Measurements from ENCODE around the gene PPP2R5E.

The PPP2R5E gene

DNA sequence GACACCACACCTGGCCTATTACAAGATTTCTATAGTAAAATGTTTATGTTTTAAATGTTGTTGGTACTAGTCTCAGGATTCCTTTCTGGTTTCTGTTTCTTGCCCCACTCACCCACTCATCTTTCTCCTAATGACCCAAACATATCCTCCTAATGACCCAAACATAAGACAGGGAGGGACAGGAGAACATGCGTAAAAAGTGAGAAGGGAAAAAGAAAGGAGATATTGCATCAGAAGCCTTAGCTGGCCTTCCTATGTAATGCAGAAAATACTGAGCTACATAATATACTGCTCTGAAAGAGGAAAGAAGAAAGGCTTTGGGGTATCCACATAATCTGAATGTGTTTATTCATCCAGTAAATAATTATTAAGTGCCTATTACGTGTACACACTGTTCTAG, 119.8 kb downstream of the PPP2R5E start:
- Histone ChIP-seq H3K27me3 (ENCODE audit: control insufficient read depth, insufficient read depth, low read length, poor library complexity, severe bottlenecking) (no peaks in the 10 kb centered on the region), H3K27ac (ENCODE audit: insufficient read depth, low read depth, low read length, poor library complexity, severe bottlenecking) (no peak overlapping the region), H3K9me3 (ENCODE audit: control insufficient read depth, low read length) (no peaks in the 10 kb centered on the region), H3K4me3 (ENCODE audit: insufficient read depth, low read depth, low read length) (no peak overlapping the region), H3K36me3 (ENCODE audit: control insufficient read depth, insufficient read depth, low read length) (peaks cover 5% of the 10 kb centered on the region), H3K4me1 (ENCODE audit: control insufficient read depth, insufficient read depth, low read length) (no peaks in the 10 kb centered on the region)
- 100% methylated on average over 2 of the region's 2 CpGs for WGBS, 2 experiments

DNA sequence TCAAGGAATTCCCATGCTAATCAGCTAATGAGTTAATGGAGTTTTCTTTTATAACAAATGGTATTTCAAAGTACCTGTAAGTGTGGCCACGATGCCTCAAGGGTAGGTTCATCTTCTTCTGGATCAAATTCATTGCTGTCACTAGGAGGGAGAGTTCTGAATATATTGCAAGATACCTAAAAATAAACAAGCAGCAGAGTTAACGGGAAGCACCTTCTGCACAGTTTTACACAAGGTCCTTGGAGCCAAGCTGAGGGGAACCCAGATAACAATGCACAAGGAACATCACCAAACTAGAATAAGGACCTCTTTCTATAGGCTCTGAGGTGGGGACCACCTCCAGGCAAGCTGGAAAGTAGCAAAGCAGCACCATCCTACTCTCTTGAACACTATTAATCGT, 121.3 kb downstream of the PPP2R5E start:
- Histone ChIP-seq H3K4me3 (ENCODE audit: insufficient read depth, low read depth, low read length) (no peak overlapping the region), H3K36me3 (ENCODE audit: control insufficient read depth, insufficient read depth, low read length) (peaks cover 5% of the 10 kb centered on the region), H3K9me3 (ENCODE audit: control insufficient read depth, low read length) (no peaks in the 10 kb centered on the region), H3K4me1 (ENCODE audit: control insufficient read depth, insufficient read depth, low read length) (no peaks in the 10 kb centered on the region), H3K27me3 (ENCODE audit: control insufficient read depth, insufficient read depth, low read length, poor library complexity, severe bottlenecking) (no peaks in the 10 kb centered on the region), H3K27ac (ENCODE audit: insufficient read depth, low read depth, low read length, poor library complexity, severe bottlenecking) (no peak overlapping the region)
- 95 to 96% methylated on average over 3 of the region's 3 CpGs for whole genome bisulfite sequencing, 2 experiments

DNA sequence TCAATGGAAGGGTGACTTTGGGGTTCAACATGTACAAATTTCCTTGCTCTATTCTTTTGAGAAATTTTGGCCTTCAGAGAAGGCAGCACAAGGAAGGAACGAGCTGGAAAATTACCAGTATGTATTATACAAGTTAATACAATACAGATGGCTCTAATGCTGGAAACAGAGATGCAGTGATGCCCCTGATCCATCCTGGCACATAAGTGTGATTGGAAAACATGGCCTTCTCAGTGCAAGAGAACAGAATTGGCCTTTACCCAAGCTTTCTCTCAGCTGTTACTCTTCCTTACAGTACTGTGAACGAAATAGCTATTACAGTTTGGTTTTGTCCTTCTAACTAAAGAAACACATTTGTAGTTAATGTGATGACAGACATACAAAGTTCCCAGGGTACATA, 122.0 kb downstream of the PPP2R5E start:
- no peaks in the 10 kb centered on the region for H3K4me1 ChIP-seq (ENCODE audit: control insufficient read depth, insufficient read depth, low read length)
- H3K9me3 ChIP-seq (ENCODE audit: control insufficient read depth, low read length) = no peaks in the 10 kb centered on the region
- no peaks in the 10 kb centered on the region for H3K27me3 ChIP-seq (ENCODE audit: control insufficient read depth, insufficient read depth, low read length, poor library complexity, severe bottlenecking)
- WGBS, 2 experiments = 84% methylated on average over 2 of the region's 2 CpGs; no CpG with 5 or more reads in 1 of the 2 experiments
- no peak overlapping the region for H3K27ac ChIP-seq (ENCODE audit: insufficient read depth, low read depth, low read length, poor library complexity, severe bottlenecking)
- no peak overlapping the region for H3K4me3 ChIP-seq (ENCODE audit: insufficient read depth, low read depth, low read length)
- peaks cover 5% of the 10 kb centered on the region for H3K36me3 ChIP-seq (ENCODE audit: control insufficient read depth, insufficient read depth, low read length)

DNA sequence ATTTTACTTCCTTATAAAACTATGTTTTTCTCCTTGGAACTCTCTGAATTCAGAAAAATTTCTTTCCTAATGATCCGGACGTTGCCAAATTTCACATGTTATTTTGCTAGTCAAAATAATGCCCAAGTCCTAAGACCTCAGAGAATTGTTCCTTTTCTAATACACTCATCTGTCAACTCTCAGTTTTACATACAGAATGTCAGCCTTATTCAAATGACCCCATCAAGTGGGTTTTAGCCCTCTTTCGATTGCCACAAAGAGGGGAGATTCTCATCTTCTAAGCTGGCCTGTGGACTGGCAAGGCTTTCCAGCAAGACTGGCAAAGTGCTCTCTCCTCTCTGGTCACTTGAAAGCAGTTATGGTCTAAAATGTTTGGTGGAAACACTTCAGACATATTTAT, 125.2 kb downstream of the PPP2R5E start:
- Histone ChIP-seq H3K4me3 (ENCODE audit: insufficient read depth, low read depth, low read length) (no peak overlapping the region), H3K27ac (ENCODE audit: insufficient read depth, low read depth, low read length, poor library complexity, severe bottlenecking) (no peak overlapping the region), H3K36me3 (ENCODE audit: control insufficient read depth, insufficient read depth, low read length) (peaks cover 5% of the 10 kb centered on the region), H3K27me3 (ENCODE audit: control insufficient read depth, insufficient read depth, low read length, poor library complexity, severe bottlenecking) (no peaks in the 10 kb centered on the region), H3K9me3 (ENCODE audit: control insufficient read depth, low read length) (no peaks in the 10 kb centered on the region), H3K4me1 (ENCODE audit: control insufficient read depth, insufficient read depth, low read length) (no peaks in the 10 kb centered on the region)
- 91 to 93% methylated on average over 3 of the region's 3 CpGs for WGBS, 2 experiments

DNA sequence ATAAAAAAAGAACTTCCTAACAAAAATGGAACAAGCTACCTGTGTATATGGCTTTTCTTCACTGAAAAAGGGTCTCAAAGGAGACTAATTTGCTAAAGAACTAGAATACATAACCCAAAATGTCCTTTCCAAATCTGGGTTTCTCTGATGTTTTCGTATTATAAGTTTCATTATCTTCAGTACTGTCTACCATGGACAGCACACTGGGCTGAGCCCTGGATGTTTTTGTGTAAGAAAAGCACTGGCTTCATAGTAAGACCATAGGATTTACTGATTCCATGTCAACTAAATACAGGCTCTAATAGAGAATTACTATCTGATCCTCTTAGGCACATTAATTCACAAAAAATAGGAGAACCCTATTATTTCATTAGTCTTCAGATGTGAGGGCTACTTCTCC, 130.2 kb downstream of the PPP2R5E start:
- Histone ChIP-seq H3K27me3 (ENCODE audit: control insufficient read depth, insufficient read depth, low read length, poor library complexity, severe bottlenecking) (no peaks in the 10 kb centered on the region), H3K36me3 (ENCODE audit: control insufficient read depth, insufficient read depth, low read length) (no peaks in the 10 kb centered on the region), H3K9me3 (ENCODE audit: control insufficient read depth, low read length) (no peaks in the 10 kb centered on the region), H3K4me1 (ENCODE audit: control insufficient read depth, insufficient read depth, low read length) (no peaks in the 10 kb centered on the region), H3K4me3 (ENCODE audit: insufficient read depth, low read depth, low read length) (no peak overlapping the region), H3K27ac (ENCODE audit: insufficient read depth, low read depth, low read length, poor library complexity, severe bottlenecking) (no peak overlapping the region)
- 100% methylated on average over 1 of the region's 1 CpG for WGBS, 2 experiments

DNA sequence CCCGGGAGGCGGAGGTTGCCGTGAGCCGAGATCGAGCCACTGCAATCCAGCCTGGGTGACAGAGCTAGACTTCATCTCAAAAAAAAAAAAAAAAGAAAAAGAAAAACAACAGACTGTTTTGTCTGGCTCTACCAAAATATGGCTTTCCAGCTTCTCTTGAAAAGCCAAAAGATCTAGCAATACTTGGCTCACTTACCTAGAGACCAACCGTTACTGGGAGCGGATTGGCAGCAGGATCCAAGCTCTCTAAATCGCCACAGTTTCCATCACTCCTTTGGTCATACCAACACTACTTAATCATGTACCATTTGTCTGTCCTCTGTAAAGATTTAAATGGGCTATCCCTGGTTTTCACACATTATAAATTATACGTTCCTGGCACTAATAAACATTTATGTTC, 136.8 kb downstream of the PPP2R5E start:
- H3K27me3 ChIP-seq (ENCODE audit: control insufficient read depth, insufficient read depth, low read length, poor library complexity, severe bottlenecking) = no peaks in the 10 kb centered on the region
- H3K9me3 ChIP-seq (ENCODE audit: control insufficient read depth, low read length) = no peaks in the 10 kb centered on the region
- no peaks in the 10 kb centered on the region for H3K36me3 ChIP-seq (ENCODE audit: control insufficient read depth, insufficient read depth, low read length)
- no peak overlapping the region for H3K4me3 ChIP-seq (ENCODE audit: insufficient read depth, low read depth, low read length)
- H3K27ac ChIP-seq (ENCODE audit: insufficient read depth, low read depth, low read length, poor library complexity, severe bottlenecking) = no peak overlapping the region
- 93% methylated on average over 9 of the region's 9 CpGs for WGBS, 2 experiments
- H3K4me1 ChIP-seq (ENCODE audit: control insufficient read depth, insufficient read depth, low read length) = no peaks in the 10 kb centered on the region

DNA sequence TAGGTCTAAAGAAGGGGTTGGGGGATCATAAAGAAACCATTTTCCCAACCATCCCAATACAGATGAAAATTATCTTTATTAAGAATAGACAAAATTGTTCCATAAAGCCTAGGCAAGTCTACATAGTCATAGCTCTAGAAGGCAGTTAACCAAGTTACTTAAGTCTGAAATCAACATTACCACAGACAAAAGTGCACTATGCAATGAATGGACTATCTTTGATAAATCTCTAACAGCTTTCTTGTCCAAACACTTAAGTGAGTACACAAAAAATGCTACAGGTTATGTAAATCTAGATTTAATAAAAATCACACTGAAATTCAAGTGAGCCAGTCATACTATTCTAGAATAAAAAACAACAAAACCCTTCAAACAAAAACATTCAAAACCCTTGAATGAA, 137.5 kb downstream of the PPP2R5E start:
- H3K36me3 ChIP-seq (ENCODE audit: control insufficient read depth, insufficient read depth, low read length) = no peaks in the 10 kb centered on the region
- no peaks in the 10 kb centered on the region for H3K4me1 ChIP-seq (ENCODE audit: control insufficient read depth, insufficient read depth, low read length)
- no peaks in the 10 kb centered on the region for H3K27me3 ChIP-seq (ENCODE audit: control insufficient read depth, insufficient read depth, low read length, poor library complexity, severe bottlenecking)
- no peak overlapping the region for H3K27ac ChIP-seq (ENCODE audit: insufficient read depth, low read depth, low read length, poor library complexity, severe bottlenecking)
- no peak overlapping the region for H3K4me3 ChIP-seq (ENCODE audit: insufficient read depth, low read depth, low read length)
- no peaks in the 10 kb centered on the region for H3K9me3 ChIP-seq (ENCODE audit: control insufficient read depth, low read length)

DNA sequence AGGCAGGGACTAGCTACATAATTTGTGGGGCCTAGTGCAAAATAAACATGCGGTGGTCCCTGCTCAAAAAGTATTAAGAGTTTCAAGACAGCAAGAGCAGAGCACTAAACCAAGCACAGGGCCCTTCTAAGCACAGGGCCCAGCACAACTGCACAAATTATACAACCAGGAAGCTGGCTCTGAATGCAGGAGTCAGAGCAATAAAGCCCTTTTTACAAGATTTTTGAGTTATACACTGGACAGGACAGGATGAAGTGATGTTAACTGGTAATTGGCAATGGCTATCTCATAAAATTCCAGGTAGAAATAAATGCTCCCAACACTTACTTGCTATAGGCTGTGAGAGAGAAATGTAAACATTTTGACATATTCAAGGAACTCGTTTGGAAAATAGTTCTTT, 138.3 kb downstream of the PPP2R5E start:
- H3K27me3 ChIP-seq (ENCODE audit: control insufficient read depth, insufficient read depth, low read length, poor library complexity, severe bottlenecking) = no peaks in the 10 kb centered on the region
- WGBS, 2 experiments = 88 to 93% methylated on average over 2 of the region's 2 CpGs
- H3K4me1 ChIP-seq (ENCODE audit: control insufficient read depth, insufficient read depth, low read length) = no peaks in the 10 kb centered on the region
- H3K36me3 ChIP-seq (ENCODE audit: control insufficient read depth, insufficient read depth, low read length) = no peaks in the 10 kb centered on the region
- H3K27ac ChIP-seq (ENCODE audit: insufficient read depth, low read depth, low read length, poor library complexity, severe bottlenecking) = no peak overlapping the region
- no peak overlapping the region for H3K4me3 ChIP-seq (ENCODE audit: insufficient read depth, low read depth, low read length)
- no peaks in the 10 kb centered on the region for H3K9me3 ChIP-seq (ENCODE audit: control insufficient read depth, low read length)

DNA sequence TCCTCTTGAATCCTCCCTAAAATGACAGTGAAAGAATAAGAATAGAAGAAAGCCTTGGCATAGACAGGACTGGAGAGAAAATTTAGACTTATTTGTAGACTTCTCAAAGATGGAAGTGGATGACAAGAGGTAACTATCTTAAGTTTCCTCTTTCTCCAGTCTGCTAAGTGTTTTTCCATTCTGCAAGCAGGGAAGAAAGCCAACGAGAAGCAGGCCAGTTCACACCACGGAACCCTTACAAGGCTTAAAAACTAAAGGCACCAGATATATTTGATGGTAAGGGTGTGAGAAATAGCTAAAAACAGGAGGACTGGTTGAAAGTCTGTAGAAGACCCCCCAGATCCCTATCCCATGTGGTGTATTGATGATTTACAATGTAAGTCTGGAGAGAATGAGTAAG, 141.5 kb downstream of the PPP2R5E start:
- H3K27me3 ChIP-seq (ENCODE audit: control insufficient read depth, insufficient read depth, low read length, poor library complexity, severe bottlenecking) = no peaks in the 10 kb centered on the region
- no peak overlapping the region for H3K27ac ChIP-seq (ENCODE audit: insufficient read depth, low read depth, low read length, poor library complexity, severe bottlenecking)
- 95 to 96% methylated on average over 2 of the region's 2 CpGs for WGBS, 2 experiments
- no peaks in the 10 kb centered on the region for H3K9me3 ChIP-seq (ENCODE audit: control insufficient read depth, low read length)
- no peaks in the 10 kb centered on the region for H3K36me3 ChIP-seq (ENCODE audit: control insufficient read depth, insufficient read depth, low read length)
- no peaks in the 10 kb centered on the region for H3K4me1 ChIP-seq (ENCODE audit: control insufficient read depth, insufficient read depth, low read length)
- no peak overlapping the region for H3K4me3 ChIP-seq (ENCODE audit: insufficient read depth, low read depth, low read length)

DNA sequence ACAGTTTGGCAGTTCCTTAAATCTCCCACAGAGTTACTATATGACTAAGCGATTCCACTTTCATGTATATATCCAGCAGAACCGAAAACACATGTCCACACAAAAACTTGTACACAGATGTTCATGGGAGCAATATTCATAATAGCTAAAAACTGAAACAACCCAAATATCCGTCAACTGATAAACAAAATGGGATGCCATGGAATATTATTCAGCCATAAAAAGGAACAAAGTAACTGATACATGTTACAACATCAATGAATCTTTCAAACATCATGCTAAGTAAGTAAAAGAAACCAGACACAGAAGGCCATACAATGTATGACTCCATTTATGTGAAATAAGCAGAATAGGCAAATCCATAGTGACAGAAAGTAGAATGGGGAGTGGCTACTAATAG, 144.2 kb downstream of the PPP2R5E start:
- WGBS, 2 experiments = 91 to 96% methylated on average over 3 of the region's 3 CpGs
- Histone ChIP-seq H3K27ac (ENCODE audit: insufficient read depth, low read depth, low read length, poor library complexity, severe bottlenecking) (no peak overlapping the region), H3K4me3 (ENCODE audit: insufficient read depth, low read depth, low read length) (no peak overlapping the region), H3K9me3 (ENCODE audit: control insufficient read depth, low read length) (no peaks in the 10 kb centered on the region), H3K4me1 (ENCODE audit: control insufficient read depth, insufficient read depth, low read length) (no peaks in the 10 kb centered on the region), H3K27me3 (ENCODE audit: control insufficient read depth, insufficient read depth, low read length, poor library complexity, severe bottlenecking) (no peaks in the 10 kb centered on the region), H3K36me3 (ENCODE audit: control insufficient read depth, insufficient read depth, low read length) (no peaks in the 10 kb centered on the region)

DNA sequence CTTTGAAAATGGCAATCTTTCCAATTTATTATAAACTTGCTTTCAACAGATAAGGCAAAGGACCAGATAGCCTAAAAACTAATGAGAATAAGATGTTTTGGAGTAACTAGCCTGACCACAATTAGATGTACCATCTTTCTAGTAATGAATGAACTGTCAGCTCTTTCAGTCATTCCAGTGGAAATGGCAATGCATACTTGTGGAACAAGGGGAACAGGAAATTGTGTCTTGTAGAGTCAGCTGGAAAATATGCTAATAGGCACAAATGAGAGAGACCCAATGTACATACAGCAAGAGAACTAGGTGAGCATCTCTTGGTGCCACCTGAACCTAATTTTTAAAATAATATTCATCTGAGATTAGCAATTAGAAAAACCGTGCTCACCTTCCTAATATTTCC, 148.3 kb downstream of the PPP2R5E start:
- Histone ChIP-seq H3K4me1 (ENCODE audit: control insufficient read depth, insufficient read depth, low read length) (no peaks in the 10 kb centered on the region), H3K27me3 (ENCODE audit: control insufficient read depth, insufficient read depth, low read length, poor library complexity, severe bottlenecking) (no peaks in the 10 kb centered on the region), H3K36me3 (ENCODE audit: control insufficient read depth, insufficient read depth, low read length) (peaks cover 3% of the 10 kb centered on the region), H3K9me3 (ENCODE audit: control insufficient read depth, low read length) (no peaks in the 10 kb centered on the region), H3K4me3 (ENCODE audit: insufficient read depth, low read depth, low read length) (no peak overlapping the region), H3K27ac (ENCODE audit: insufficient read depth, low read depth, low read length, poor library complexity, severe bottlenecking) (no peak overlapping the region)
- 100% methylated on average over 1 of the region's 1 CpG for WGBS, 2 experiments

Measured in ectodermal cell (in vitro differentiated cells).